PC-9 (cell line): ENCODE results near the gene PDE1C.

Experiments
- CTCF ChIP-seq: fragments of 200-600 bp; sonication (generic); conservative IDR thresholded peaks from 2 replicates; pipeline ENCODE4 v1.6.1; 2017; ENCODE audit warnings: mixed run types, antibody characterized with exemption, mild to moderate bottlenecking, moderate library complexity
- EZH2 ChIP-seq: fragments of 200-600 bp; sonication (generic); IDR thresholded peaks from 2 replicates; pipeline ENCODE4 v1.8.0; 2017; ENCODE audit warnings: antibody characterized with exemption, low read depth

- TF ChIP-seq EZH2 (no peak), CTCF (no peak)
These were observed 147.4 kb downstream of the PDE1C start for GRCh38 chr7:31922848-31923247.
